NCI-H510A treated with DMSO at 0.1 percent for 48 hours (cell line): Measurements from ENCODE around the gene MAGI2.

Source experiments
- DNase-seq: peaks from one replicate; lab custom pipeline; 2025; lab: John Stamatoyannopoulos, UW

MAGI2 gene

DNA sequence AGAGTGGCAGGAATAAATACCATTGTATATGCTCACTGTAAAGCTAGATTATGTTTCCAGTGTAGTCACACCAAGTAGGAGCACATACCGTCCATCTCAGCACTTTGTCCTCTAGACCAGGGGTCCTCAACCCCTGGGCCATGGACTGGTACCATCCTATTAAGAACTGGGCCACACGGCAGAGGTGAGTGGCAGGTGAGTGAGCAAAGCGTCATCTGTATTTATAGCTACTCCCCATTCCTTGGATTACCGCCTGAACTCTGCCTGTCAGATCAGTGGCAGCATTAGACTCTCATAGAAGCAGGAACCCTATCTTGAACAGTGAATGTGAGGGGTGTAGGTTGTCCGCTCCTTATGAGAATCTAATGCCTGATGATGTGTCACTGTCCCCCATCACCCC lies 735.3 kb downstream of the MAGI2 start:
- no peak for DNase-seq

GRCh38 chr7:78716876-78717275 lies 736.6 kb downstream of the MAGI2 start:
- DNase-seq, result no peak

- no peak for DNase-seq
Measured at GRCh38 chr7:78714356-78714755, 739.1 kb downstream of the MAGI2 start.

GRCh38 chr7:78712111-78712510 lies 741.4 kb downstream of the MAGI2 start:
- no peak for DNase-seq

DNA sequence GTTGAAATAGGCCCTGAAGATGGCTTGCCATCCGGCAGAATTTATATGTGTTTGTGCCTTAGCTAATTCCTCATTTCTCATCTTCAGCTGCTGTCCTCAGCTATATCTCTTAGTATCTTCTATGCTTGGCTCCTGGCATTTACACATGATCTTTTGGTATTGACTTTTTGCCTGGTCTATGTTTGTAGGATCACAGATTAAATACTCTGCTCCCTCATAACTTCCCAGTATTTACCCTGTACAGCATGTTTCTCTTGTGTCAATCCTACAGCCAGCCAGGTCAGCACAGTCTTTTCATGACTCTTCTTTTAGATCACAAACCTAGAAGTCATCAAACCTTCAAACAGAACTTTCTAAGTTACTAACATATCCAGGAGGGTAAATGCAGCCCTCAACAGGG lies 743.8 kb downstream of the MAGI2 start:
- DNase-seq, result no peak

DNA sequence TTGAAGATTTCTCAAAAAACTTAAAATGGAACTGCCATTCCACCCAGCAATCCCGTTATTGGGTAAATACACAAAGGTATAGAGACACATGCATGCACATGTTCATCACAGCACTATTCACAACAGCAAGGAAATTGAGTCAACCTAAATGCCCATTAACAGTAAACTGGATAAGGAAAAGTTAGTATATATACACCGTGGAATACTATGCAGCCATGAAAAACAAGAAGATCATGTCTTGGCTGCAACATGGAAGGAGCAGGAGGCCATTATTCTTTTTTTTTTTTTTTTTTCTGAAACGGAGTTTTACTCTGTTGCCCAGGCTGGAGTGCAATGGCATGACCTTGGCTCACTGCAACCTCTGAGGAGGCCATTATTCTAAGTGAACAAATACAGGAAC lies 749.0 kb downstream of the MAGI2 start:
- DNase-seq, result no peak

- DNase-seq, result no peak
Measured at GRCh38 chr7:78703391-78703790, 750.1 kb downstream of the MAGI2 start.

GRCh38 chr7:78702770-78703169 lies 750.7 kb downstream of the MAGI2 start:
- no peak for DNase-seq

DNA sequence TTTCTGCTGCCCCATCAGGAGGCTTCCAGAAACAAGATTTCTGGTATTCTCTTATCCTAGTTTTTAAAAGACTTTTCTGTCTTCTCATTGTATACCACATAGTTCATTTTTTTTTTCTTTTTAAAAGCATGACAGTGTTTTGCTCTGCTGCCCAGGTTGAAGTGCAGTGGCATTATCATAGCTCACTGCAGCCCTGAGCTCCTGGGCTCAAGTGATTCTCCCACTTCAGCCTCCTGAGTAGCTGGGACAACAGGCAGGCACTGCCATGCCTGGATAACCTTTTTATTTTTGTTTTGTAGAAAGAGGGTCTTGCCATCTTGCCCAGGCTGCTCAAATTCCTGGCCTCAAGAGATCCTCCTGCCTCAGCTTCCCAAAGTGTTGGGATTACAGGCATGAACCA lies 757.6 kb downstream of the MAGI2 start:
- DNase-seq, result no peak

- no peak for DNase-seq
Measured at GRCh38 chr7:78691584-78691983, 761.9 kb downstream of the MAGI2 start.

- DNase-seq, result no peak
Measured at GRCh38 chr7:78690174-78690573, 763.3 kb downstream of the MAGI2 start.

DNA sequence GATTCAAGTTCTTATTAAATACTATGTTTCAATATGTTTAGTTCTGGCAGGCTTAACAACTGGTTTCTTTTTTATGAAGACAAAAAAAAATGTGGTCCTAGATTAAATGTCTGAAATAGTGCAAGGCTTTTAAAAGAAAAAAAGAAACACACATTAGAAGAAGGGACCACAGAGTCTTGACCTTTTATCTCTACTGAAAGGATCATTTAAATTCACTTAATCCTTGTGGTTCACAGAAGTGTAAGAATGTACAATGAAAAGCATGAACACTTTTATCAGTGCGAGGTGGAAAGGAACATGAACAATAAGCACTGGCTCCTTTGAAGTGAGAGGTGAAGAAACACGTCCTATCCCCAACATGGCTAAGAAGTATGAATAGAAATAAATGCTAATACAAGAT lies 765.1 kb downstream of the MAGI2 start:
- no peak for DNase-seq

- no peak for DNase-seq
Measured at GRCh38 chr7:78686189-78686588, 767.3 kb downstream of the MAGI2 start.

- no peak for DNase-seq
Measured at GRCh38 chr7:78684201-78684600, 769.3 kb downstream of the MAGI2 start.

GRCh38 chr7:78683566-78683965 lies 769.9 kb downstream of the MAGI2 start:
- DNase-seq, result no peak

DNA sequence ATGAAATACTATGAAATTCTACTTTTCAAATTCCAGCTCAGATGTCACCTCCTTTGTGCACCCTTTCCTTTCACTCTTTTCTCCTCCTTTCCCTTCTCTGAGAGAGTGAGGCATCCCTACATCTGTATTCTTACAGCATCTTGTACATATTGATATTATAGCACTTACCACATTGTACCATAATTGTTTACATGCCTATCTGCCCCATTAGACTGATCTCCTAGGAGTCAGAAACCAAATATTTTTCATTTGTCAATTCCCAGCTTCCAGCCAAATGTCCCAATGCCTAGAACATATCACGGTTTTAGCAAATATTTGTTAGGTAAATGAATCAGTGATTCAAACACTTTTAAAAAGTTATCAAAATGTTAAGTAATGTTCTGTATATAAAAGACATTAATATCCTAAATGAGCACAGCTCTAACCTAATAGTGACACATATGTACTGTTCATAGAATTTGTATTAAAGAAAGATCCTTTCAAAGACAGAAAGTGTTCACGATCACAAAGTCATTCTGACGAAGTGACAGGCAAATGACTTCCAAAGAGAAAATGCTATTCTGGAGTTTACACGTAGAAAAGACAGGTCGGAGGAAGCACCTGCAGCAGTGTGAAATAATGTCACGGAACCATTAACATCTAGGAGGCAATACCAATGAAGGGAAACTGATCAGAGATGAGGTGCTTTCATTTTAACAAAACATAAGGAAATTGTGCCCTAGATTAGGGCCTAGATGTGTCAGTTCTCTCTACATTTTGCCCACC lies 774.2 kb downstream of the MAGI2 start:
- DNase-seq, result no peak

- no peak for DNase-seq
Measured at GRCh38 chr7:78677391-78677790, 776.1 kb downstream of the MAGI2 start.

GRCh38 chr7:78675511-78675910 lies 778.0 kb downstream of the MAGI2 start:
- no peak for DNase-seq

- no peak for DNase-seq
Measured at GRCh38 chr7:78673272-78673671, 780.2 kb downstream of the MAGI2 start.

- DNase-seq, result no peak
Measured at GRCh38 chr7:78662939-78663338, 790.5 kb downstream of the MAGI2 start.

- no peak for DNase-seq
Measured at GRCh38 chr7:78649976-78650375, 803.5 kb downstream of the MAGI2 start.

GRCh38 chr7:78649236-78649635 lies 804.2 kb downstream of the MAGI2 start:
- DNase-seq, result no peak

DNA sequence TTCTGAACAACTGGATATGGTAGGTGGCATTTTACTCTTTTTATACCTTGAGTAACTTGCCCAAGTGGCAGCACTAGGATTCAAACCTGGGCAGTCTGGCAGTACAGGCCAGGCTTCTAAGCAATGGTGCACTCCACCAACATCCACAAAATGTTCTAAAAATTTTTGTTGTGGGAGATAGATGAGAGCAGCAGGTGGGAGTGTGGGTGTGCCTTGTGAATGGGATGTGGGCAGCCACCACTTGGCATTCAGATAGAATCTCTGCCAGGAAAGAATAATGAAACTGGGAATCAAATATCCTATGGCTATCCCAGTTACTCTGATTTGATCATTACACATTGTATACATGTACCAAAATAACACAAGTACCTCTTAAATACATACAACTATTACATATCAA lies 810.7 kb downstream of the MAGI2 start:
- DNase-seq, result no peak

- DNase-seq, result no peak
Measured at GRCh38 chr7:78638364-78638763, 815.1 kb downstream of the MAGI2 start.
